Neuronal stem cell (in vitro differentiated cells): ENCODE results near the gene RPS4Y1.
"Not testable (repeated sequence)": the region's sequence is repeated elsewhere in the genome, so short reads cannot be mapped to it uniquely, and the experiment has no call there.

Source experiments
- DNase-seq: peaks from one replicate; pipeline ENCODE4 v3.0.0-alpha.2; 2013; ENCODE audit warnings: low spot score
- H2AFZ ChIP-seq: one replicate; pipeline ENCODE4 v1.6.1; 2013; ENCODE audit warnings: mild to moderate bottlenecking, low read length, inconsistent platforms
- H2AK5ac ChIP-seq: 2 replicates; pipeline ENCODE4 v1.6.1; 2013; ENCODE audit warnings: low read depth, mild to moderate bottlenecking, inconsistent platforms, low read length, moderate library complexity, mixed read lengths
- H2BK120ac ChIP-seq: 2 replicates; pipeline ENCODE4 v1.6.1; 2013; ENCODE audit warnings: low read depth, mild to moderate bottlenecking, inconsistent platforms, low read length, moderate library complexity, mixed read lengths
- H2BK12ac ChIP-seq: one replicate; pipeline ENCODE4 v1.6.1; 2013; ENCODE audit warnings: low read length, inconsistent platforms
- H2BK15ac ChIP-seq: 2 replicates; pipeline ENCODE4 v1.6.1; 2013; ENCODE audit warnings: mild to moderate bottlenecking, low read length, inconsistent platforms, mixed read lengths
- H2BK5ac ChIP-seq: one replicate; pipeline ENCODE4 v1.6.1; 2013; ENCODE audit warnings: inconsistent platforms, mild to moderate bottlenecking, low read length, moderate library complexity
- H3K14ac ChIP-seq: one replicate; pipeline ENCODE4 v1.6.1; 2013; ENCODE audit warnings: low read length, inconsistent platforms
- H3K18ac ChIP-seq: 2 replicates; pipeline ENCODE4 v1.6.1; 2013; ENCODE audit warnings: low read length, inconsistent platforms
- H3K23ac ChIP-seq: 2 replicates; pipeline ENCODE4 v1.6.1; 2013; ENCODE audit warnings: low read depth, mild to moderate bottlenecking, mixed read lengths, low read length, inconsistent platforms; ENCODE audit not compliant: poor library complexity
- H3K27ac ChIP-seq: replicated peaks from 3 replicates; pipeline ENCODE4 v1.5.1; 2013; ENCODE audit warnings: low read length, inconsistent platforms
- H3K27me3 ChIP-seq, 3 experiments: 2 replicates each; pipeline ENCODE4 v1.6.1; 2013; ENCODE audit warnings: low read length in 3 of 3, mild to moderate bottlenecking in 2 of 3, inconsistent platforms in 1 of 3, low read depth in 1 of 3, mixed read lengths in 1 of 3, moderate library complexity in 1 of 3; ENCODE audit not compliant: control insufficient read depth in 3 of 3, insufficient read depth in 3 of 3
- H3K36me3 ChIP-seq, 2 donors: replicated peaks in 1 of 2; 2 replicates each; pipeline ENCODE4 v1.6.1; 2013; ENCODE audit warnings: low read length in 2 of 2; ENCODE audit not compliant: control insufficient read depth in 2 of 2, insufficient read depth in 2 of 2
- H3K4ac ChIP-seq: 2 replicates; pipeline ENCODE4 v1.6.1; 2013; ENCODE audit warnings: inconsistent platforms, mild to moderate bottlenecking, low read length, moderate library complexity
- H3K4me1 ChIP-seq, 2 donors: 1 replicate in 1 of 2; 2 replicates in 1 of 2; pipeline ENCODE4 v1.6.1; 2013; ENCODE audit warnings: low read length in 2 of 2, low read depth in 1 of 2; ENCODE audit not compliant: control insufficient read depth in 2 of 2, insufficient read depth in 1 of 2
- H3K4me2 ChIP-seq: one replicate; pipeline ENCODE4 v1.6.1; 2013; ENCODE audit warnings: mild to moderate bottlenecking, low read length, inconsistent platforms; ENCODE audit not compliant: insufficient read depth, poor library complexity, severe bottlenecking
- H3K4me3 ChIP-seq, 2 donors: 2 replicates each; pipeline ENCODE4 v1.5.1; 2013; ENCODE audit warnings: low read length in 2 of 2, mild to moderate bottlenecking in 2 of 2, inconsistent platforms in 1 of 2, moderate library complexity in 1 of 2
- H3K79me1 ChIP-seq: one replicate; pipeline ENCODE4 v1.6.1; 2013; ENCODE audit warnings: low read depth, mild to moderate bottlenecking, inconsistent platforms, low read length, moderate library complexity
- H3K9ac ChIP-seq: one replicate; pipeline ENCODE4 v1.6.1; 2013; ENCODE audit warnings: mild to moderate bottlenecking, low read depth, low read length, inconsistent platforms; ENCODE audit not compliant: poor library complexity
- H3K9me3 ChIP-seq, 2 donors: replicated peaks in 1 of 2; 2 replicates each; pipeline versions ENCODE3 to v1.6.1; 2013; ENCODE audit warnings: low read length in 2 of 2, mild to moderate bottlenecking in 2 of 2, inconsistent platforms in 1 of 2, low read depth in 1 of 2, mixed read lengths in 1 of 2, moderate library complexity in 1 of 2; ENCODE audit not compliant: control insufficient read depth in 2 of 2, insufficient read depth in 1 of 2
- H4K8ac ChIP-seq: one replicate; pipeline ENCODE4 v1.6.1; 2013; ENCODE audit warnings: low read depth, mild to moderate bottlenecking, inconsistent platforms, low read length, moderate library complexity
- H4K91ac ChIP-seq: one replicate; pipeline ENCODE4 v1.6.1; 2013; ENCODE audit warnings: low read length, low read depth, mild to moderate bottlenecking, inconsistent platforms; ENCODE audit not compliant: poor library complexity
- WGBS, 2 donors: extraction: QIAGEN DNeasy Blood & Tissue Kit; methylation state at CpG; one replicate each; pipeline ENCODE4 v1.1.7; 2013; ENCODE audit warnings: missing lambda C conversion rate in 2 of 2, mixed read lengths in 1 of 2; ENCODE audit not compliant: insufficient read length in 2 of 2, insufficient replicate concordance in 1 of 2; ENCODE audit errors: extremely low coverage in 2 of 2; 5-methylcytosine and 5-hydroxymethylcytosine counted together

RPS4Y1 gene

DNA sequence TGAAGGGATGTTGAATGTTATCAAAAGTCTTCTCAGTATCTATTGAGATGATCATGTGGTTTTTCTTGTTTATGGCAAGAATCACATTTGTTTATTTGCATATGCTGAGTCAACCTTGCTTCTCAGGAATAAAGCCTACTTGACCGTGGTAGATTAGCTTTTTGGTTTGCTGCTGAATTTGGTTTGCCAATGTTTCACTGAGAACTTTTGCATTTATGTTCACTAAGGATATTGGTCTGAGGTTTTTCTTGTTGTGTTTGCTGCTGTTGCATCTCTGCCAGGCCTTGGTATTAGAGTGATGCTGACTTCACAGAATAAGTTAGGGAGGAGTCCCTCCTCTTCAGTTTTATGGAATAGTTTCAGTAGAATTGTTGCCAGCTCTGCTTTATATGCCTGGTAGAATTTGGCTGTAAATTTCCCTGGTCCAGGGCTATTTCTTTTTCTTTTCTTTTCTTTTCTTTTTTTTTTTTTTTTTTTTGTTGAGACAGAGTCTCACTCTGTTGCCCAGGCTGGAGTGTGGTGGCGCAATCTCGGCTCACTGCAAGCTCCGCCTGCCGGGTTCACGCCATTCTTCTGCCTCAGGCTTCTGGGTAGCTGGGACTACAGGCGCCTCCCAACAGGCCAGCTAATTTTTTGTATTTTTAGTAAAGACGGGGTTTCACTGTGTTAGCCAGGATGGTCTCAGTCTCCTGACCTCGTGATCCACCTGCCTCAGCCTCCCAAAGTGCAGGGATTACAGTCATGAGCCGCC lies 24.1 kb upstream of the RPS4Y1 start:
- H3K36me3 ChIP-seq, H2BK12ac ChIP-seq, H3K4me2 ChIP-seq, H3K14ac ChIP-seq, H3K79me1 ChIP-seq, H4K8ac ChIP-seq, H2AFZ ChIP-seq, H3K9ac ChIP-seq, H3K4ac ChIP-seq, H3K9me3 ChIP-seq, H3K4me1 ChIP-seq, H2BK15ac ChIP-seq, H3K4me3 ChIP-seq, H2AK5ac ChIP-seq, H3K18ac ChIP-seq, H3K27ac ChIP-seq, DNase-seq, H2BK120ac ChIP-seq, H3K27me3 ChIP-seq, H2BK5ac ChIP-seq, H4K91ac ChIP-seq, H3K23ac ChIP-seq: not testable (repeated sequence)
- no CpG with 5 or more reads among the region's 10 CpGs for WGBS, 2 donors

- Histone ChIP-seq H3K4me1 (no peaks in the 10 kb centered on the region), H2BK12ac (no peak overlapping the region), H2AFZ (no peak overlapping the region), H3K36me3 (no peaks in the 10 kb centered on the region), H3K4ac (no peak overlapping the region), H2BK120ac (no peak overlapping the region), H3K4me2 (no peak overlapping the region), H3K9ac (no peak overlapping the region), H3K27ac (no peak overlapping the region), H3K9me3 (no peaks in the 10 kb centered on the region), H2BK15ac (no peak overlapping the region), H3K18ac (no peak overlapping the region), H3K23ac (no peak overlapping the region), H2BK5ac (no peak overlapping the region), H2AK5ac (no peak overlapping the region), H3K4me3 (no peak overlapping the region), H4K91ac (no peak overlapping the region), H3K27me3 (no peaks in the 10 kb centered on the region), H3K14ac (no peak overlapping the region), H3K79me1 (no peaks in the 10 kb centered on the region), H4K8ac (no peak overlapping the region)
- DNase-seq: no peak
- WGBS, 2 donors: no CpG with 5 or more reads among the region's 3 CpGs
Observed at GRCh38 chrY:2824471-2824870, 16.9 kb upstream of the RPS4Y1 start.

DNA sequence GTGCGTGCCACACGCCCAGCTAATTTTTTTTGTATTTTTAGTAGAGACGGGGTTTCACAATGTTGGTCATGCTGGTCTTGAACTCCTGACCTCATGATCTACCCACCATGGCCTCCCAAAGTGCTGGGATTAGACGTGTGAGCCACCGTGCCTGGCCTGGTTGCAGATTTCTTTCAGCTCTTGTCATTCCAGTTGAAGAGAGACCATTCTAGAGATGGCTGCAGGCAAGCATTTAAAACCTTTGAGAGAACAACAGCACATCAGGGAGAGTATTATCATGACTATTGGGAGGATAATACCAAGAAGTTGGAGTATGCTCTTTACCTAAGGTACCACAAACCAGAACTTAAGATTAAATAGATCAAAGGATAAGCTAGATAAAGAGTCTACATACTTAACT lies 12.9 kb upstream of the RPS4Y1 start:
- no peak overlapping the region for H2BK120ac ChIP-seq

GRCh38 chrY:2835230-2835629 lies 6.2 kb upstream of the RPS4Y1 start:
- Histone ChIP-seq H3K4me3 (no peak overlapping the region), H4K8ac (no peak overlapping the region), H3K9me3 (no peaks in the 10 kb centered on the region), H3K14ac (no peak overlapping the region), H3K27me3 (no peaks in the 10 kb centered on the region), H2BK120ac (no peak overlapping the region), H3K36me3 (no peaks in the 10 kb centered on the region), H3K23ac (no peak overlapping the region), H3K79me1 (no peaks in the 10 kb centered on the region), H2AFZ (no peak overlapping the region), H3K27ac (no peak overlapping the region), H3K4ac (no peak overlapping the region), H2BK12ac (no peak overlapping the region), H3K4me1 (no peaks in the 10 kb centered on the region), H2BK15ac (no peak overlapping the region), H2BK5ac (no peak overlapping the region), H3K18ac (no peak overlapping the region), H3K9ac (no peak overlapping the region), H4K91ac (no peak overlapping the region), H2AK5ac (no peak overlapping the region), H3K4me2 (no peak overlapping the region)
- no peak for DNase-seq

More for the DNA sequence above, 12.9 kb upstream of the RPS4Y1 start:
- Histone ChIP-seq H3K23ac (no peak overlapping the region), H3K4me1 (no peaks in the 10 kb centered on the region), H3K4me3 (no peak overlapping the region), H2BK12ac (no peak overlapping the region), H4K91ac (no peak overlapping the region), H3K4me2 (no peak overlapping the region), H3K14ac (no peak overlapping the region), H3K36me3 (no peaks in the 10 kb centered on the region), H4K8ac (no peak overlapping the region), H2BK5ac (no peak overlapping the region), H3K79me1 (no peaks in the 10 kb centered on the region), H3K18ac (no peak overlapping the region), H3K9me3 (no peaks in the 10 kb centered on the region), H2BK15ac (no peak overlapping the region), H2AK5ac (no peak overlapping the region), H2AFZ (no peak overlapping the region), H3K27ac (no peak overlapping the region), H3K27me3 (no peaks in the 10 kb centered on the region), H3K9ac (no peak overlapping the region), H3K4ac (no peak overlapping the region)
- DNase-seq: no peak
- WGBS, 2 donors: no CpG with 5 or more reads among the region's 5 CpGs
